Head of caudate nucleus (tissue), 42 donors: ENCODE data around the gene PHYKPL.
"Not testable (repeated sequence)": the region's sequence is repeated elsewhere in the genome, so short reads cannot be mapped to it uniquely, and the experiment has no call there.

Experiments used
- DNase-seq, 42 donors: peaks; one replicate each; pipeline versions ENCODE4 v3.0.0 to v3.0.0-alpha.2; 2020 to 2021; ENCODE audit warnings: mixed read lengths in 7 of 42
- intact Hi-C: fragments of 100-400 bp; cut with DNase I; formaldehyde crosslinking; loops from one replicate; pipeline ENCODE4 v1.15.0; 2022

Gene PHYKPL

DNA sequence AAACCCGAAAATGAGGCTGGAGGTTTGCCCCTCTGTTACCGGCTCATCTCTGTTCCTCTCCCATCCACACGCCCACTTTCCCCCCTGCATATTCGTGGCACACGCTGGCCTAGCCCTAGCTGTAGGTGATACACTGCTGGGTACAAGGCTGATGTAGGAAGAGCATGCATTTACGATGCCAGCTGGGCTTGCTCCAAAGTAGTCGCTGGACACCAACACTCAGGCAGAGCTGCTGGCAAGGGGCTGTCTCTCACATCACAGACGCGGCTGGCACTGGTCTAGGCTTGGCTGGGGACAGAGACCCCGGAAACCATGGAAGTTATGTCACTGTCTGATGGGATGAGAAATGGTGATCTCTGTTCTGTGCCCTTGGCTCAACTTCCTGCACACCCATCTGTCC, 9.8 kb upstream of the PHYKPL start:
- DNase-seq = no peak
- intact Hi-C loops = no loop called here

DNA sequence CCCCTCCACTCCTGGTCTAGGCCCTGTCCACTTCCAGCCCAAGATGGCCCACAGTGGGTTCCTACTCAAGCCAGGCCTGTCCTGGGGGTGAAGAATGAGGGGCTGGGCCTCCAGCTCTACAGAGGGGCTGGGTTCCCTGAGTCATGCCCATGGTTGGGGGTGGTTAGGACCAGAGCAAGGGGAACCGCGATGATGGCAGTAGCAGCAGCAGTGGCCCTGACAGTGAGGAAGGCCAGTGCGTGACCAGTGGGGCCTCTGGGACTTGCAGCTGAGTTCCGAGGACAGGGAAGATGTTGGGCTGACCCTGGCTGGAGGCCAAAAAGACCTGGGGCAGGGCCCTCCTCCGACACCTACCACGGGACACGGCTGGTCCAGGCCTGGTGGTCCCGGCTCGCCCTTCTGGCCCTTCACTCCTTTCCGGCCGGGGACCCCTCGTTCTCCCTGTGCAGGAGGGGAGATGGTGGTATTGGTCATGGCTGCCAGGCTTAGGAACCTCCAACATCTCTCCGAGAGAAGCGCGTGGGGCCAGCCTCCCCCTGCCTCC, 9.2 kb upstream of the PHYKPL start:
- peak in 9 of 42 donors; percentile 14 to 63 (median 34) for DNase-seq
- intact Hi-C loops = no loop called here

DNA sequence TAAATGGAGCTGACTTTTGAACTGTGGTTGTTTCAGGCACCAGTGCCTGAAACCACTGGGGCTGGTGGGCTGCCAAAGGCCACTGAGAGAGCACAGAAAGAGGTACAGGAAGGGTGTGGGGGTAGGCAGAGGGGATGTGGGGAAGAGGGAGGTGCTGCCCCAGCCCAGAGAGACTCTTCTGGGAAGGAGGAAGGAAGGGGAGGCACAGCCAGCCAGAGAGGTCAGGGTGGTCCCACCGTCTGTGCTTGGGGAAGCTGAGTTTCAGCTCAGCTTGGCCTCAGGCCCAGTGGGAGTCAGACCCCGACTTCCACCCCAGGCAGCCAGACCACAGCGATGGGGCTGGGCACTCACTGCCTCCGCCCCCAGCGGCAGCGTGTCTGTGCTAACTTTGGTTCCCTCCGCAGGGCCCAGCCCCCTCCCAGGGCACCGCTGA, 8.6 kb upstream of the PHYKPL start:
- intact Hi-C loops = no loop called here
- DNase-seq = peak in 36 of 42 donors; percentile 11 to 70 (median 45)

DNA sequence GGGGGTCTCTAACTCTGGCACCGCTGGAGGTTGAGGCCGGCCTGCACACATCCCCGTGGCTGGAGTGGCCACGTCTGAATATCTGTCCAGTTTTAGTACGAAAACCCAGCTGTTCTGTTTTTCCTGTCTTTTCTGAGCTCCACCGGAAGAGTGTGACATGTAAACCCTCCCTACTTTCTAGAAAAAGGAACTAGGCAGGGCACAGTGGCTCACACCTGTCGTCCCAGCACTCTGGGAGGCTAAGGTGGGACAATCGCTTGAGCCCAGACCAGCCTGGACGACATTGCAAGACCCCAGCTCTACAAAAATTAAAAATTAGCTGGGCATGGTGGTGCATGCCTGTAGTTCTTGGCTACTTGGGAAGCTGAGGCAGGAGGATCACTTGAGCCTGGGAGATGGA, 8.2 kb upstream of the PHYKPL start:
- intact Hi-C loops = no loop called here
- DNase-seq = no peak

DNA sequence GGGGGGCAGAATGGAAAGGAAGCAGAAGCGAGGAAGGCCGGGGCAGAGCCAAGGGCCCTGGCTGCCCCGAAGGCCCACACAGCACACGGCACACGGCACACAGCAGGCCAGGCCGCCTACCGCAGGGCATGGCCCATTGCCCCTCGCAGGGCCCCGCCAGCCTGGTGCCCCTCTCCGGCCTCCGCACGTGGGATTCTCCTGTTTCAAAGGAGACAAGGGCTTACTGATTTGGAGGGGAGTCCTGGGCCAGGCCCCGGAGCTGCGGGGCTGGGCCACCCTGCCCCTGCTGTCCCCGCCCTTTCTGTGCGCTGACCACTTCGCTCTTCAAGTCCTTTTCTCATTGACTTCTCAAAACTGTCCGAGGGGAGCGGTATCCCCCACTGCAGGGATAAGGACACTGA, 7.7 kb upstream of the PHYKPL start:
- intact Hi-C loops = no loop called here

DNA sequence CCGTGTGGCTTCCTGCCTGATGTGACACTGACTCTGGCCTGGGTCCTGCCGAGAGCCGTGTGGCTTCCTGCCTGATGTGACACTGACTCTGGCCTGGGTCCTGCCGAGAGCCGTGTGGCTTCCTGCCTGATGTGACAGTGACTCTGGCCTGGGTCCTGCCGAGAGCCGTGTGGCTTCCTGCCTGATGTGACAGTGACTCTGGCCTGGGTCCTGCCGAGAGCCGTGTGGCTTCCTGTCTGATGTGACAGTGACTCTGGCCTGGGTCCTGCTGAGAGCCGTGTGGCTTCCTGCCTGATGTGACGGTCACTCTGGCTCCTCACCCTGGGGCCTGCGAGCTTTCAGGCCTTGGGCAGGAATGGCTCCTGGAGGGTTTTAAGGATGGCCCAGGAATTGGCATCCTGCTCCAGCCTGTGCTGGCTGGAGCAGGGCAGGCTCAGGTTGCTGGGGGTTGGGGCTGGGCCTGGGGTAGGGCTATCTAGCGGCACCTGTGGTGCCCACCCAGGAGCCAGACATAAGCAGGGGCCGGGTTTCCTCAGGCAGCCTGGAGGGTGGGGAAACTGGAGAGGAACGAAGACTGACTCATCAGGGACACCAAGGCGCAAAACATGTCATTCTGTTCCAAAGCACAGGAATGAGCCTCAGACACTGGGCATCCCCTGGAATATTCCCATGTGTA, 7.2 kb upstream of the PHYKPL start:
- peak in 1 of 42 donors; percentile 27 for DNase-seq
- intact Hi-C loops = not testable (repeated sequence)

More for the DNA sequence above, 7.7 kb upstream of the PHYKPL start:
- no peak for DNase-seq

DNA sequence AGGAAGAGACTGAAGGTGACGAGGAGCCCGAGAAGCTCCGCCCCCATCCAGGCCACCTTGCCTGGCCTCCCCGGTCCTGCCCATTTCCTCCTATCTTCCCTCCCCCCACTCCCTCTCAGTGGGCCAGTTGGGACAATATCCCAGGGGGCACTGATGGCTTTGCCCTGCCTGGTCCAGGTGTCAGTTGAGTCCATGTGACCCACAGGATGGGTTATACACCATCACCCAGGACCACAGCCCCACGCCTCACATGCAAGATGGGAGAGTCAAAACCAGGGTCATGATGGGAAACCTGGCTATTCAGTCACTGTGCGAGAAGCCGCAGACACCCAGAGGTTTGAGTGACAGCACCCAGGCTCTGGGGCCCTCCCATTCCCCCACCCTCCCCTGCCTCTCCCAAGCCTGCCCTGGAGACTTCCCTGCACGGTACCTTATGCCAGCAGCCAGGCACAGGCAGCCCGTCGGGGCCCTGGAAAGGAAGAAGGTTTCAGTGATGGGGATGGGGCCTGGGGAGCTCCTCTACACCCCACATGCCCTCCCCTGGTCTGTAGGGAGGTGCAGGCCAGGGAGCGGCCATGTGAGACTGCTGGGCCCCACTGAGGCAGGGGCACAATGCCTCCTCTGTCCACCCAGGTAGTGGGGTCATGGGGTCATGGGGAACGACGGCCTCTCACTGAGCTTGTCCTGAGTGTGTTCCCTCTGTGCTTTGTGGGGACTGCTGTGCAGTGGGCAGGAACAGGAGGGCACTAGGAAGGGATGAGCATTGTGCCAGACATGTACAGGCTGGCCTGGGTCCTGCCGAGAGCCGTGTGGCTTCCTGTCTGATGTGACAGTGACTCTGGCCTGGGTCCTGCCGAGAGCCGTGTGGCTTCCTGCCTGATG, 6.3 kb upstream of the PHYKPL start:
- intact Hi-C loops = no loop called here
- DNase-seq = no peak

DNA sequence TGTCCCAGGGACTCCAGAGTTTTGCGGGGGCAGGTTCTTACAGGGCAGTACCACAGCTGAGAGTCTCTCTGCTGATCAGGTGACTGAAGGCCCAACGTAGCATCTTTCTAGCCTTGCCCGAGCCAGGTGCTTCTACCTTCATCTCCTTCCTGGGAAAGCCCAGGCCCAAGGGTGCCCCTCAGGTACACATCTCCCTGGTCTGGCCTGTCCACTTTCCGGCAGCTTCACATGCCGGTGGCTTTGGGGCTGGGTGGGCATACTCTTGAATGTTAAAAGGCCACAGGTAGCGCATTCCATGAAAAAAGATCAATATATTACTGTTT, 5.7 kb upstream of the PHYKPL start:
- DNase-seq = no peak
- intact Hi-C loops = no loop called here

DNA sequence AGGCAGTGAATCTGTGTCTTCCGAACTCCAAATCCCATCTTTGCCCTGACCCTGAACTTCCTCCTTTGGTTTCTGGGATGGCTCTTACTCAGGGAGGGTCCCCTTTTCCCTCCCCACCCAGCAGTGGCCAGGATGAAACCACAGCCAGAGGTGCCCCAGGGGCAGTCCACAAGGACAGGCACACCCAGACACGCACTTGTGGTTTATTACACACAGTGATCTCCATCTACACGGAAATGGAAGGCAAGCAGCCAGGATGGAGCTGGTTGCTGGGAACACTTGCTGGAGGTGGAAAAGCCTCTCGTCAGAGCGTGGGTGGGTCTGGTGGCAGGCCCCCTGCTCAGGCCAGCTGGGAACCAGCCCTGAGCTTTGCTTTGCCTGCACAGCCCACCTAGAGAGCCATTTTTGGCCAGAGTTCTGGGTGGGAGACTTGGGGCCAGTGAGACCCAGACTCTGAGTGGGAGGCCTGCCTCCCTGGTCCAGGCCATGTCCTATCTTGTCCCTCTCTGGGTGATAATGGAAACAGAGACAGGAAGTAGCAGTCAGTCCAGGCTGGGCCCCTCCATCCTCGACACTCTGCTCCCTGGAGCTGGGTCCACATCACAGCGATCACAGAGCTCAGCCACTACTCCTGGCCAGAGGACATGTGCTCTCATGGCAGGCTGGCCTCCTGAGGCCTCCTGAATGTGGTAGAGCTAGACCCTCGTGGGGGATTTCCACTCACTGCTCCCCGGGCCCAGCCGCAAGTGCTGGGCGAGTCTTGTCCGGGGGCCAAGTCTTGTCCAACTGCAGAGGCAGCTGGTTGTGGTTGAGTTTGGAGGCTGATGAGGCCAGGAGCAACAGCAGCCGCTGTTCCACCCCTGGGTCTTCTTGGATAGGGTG, 5.1 kb upstream of the PHYKPL start:
- intact Hi-C loops = no loop called here
- DNase-seq = no peak

DNA sequence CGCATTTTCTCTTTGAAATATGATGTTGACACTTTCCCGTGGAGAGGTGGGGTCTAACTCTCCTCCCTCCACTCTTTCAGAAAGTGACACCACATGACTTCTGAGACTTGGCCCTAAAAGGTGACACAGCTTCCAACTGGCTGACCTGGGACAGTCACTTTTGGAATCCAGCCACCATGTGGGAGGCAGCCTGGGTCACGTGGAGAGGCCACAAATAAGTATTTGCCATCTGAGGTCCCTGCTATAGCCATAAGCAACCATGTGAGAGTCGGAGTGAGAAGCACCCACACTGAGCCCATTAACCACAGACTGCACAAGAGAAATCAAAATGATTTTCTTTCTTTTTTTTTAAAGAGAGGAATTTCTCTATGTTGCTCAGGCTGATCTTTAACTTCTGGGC, 4.1 kb upstream of the PHYKPL start:
- DNase-seq = peak in 2 of 42 donors; percentile 26 to 42
- intact Hi-C loops = no loop called here

DNA sequence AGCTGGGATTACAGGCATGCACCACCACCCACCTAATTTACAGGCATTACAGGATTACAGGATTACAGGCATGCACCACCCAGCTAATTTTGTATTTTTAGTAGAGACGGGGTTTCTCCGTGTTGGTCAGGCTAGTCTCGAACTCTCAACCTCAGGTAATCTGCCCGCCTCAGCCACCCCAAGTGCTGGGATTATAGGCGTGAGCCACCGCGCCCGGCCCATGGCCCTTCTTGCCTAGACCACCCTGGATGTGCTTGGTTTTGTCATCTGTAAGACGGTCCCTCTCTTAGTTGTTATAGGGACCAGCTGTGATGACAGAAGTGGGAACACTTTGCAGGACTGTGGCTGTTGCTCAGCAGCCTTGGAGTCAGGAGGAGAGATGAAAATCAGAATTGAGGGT, 3.5 kb upstream of the PHYKPL start:
- no peak for DNase-seq

DNA sequence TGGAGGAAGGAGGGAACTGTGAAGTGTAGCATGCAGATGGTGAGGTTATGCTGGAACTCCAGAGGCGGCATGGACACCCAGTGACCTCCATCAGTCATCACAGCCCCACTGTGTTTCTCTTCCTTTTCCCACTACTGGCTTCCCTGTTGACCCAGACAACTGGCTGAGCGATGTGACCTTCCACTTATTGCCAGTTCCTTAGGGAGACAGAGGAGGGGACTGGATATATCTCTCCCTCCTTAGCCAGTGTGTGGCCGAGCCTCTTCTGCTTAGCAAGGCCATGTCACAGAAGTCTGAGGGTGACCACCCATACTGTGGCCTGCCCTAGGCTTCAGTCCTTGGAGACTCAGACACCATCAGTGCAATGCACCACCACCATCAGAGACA, 3.0 kb upstream of the PHYKPL start:
- intact Hi-C loops = no loop called here
- no peak for DNase-seq

More for the DNA sequence above, 3.5 kb upstream of the PHYKPL start:
- intact Hi-C loops = no loop called here

DNA sequence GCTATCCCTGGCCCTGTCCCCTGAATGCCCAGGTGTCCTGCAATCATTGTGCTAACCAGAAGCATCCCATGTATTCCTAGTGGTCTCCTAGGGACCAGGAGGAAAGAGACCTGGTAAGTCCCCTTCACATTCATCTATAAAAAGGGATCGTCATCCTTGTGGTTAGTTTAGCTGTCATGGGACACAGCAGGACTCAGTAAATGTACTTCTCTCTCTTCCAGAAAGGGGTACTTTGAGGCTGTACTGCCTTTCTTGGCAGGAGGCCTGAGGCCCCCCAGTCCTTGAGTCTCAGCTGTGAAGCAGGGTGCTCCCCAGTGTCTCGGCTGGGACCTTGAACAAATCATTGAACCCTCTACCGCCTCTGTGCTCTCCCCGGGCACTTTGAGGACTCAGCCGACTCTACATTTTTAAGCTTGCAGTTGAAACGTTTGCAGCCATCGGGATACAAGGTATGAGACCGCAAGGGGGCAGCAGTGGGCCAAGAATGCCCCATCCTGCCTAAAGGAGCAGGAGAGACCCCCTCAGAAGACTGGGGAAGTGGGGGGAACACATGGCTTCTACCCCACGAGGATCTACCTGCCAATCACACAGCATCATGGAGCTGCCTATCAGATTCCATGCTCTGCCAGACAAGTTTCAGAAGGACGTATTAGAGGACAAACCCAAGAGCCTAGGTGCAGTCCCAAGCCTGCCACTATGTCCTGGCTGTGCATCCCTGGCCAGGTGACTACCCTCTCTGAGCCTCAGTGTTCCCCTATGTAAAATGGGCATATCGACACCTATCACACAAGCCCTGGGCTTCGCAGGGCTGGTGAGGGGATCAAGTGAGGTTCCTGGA, 2.4 kb upstream of the PHYKPL start:
- intact Hi-C loops = no loop called here
- peak; percentile 68 to 90 (median 81) for DNase-seq

DNA sequence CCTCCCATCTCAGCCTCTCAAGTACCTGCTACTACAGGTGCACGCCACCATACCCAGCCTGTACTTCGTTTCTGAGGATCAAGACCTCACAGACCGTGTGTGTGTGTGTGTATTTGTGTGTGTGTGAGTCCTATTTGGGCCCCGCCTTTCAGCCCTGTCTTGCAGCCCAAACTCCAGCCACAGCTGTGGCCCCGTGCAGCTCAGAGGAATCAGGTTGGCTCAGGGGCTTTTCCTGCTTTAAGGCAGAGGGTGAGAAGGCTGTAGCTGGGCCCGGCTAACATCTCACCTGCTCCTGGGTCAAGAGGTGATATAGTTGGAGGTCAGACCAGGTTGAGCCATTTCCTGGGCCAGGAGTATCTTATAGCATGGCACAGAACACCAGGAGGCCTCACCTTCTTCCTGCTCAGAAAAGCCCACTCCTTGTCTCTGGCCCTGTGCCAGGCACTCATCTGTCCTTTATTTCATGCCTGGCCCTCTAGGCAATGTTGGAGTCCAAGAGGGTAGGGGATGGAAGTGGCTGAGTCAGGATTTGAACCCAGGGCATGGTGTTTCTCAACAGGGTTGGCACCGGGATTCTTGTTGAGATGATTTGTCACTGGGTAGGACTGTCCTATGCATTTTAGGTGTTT, 1.6 kb upstream of the PHYKPL start:
- intact Hi-C loops = no loop called here
- no peak for DNase-seq

DNA sequence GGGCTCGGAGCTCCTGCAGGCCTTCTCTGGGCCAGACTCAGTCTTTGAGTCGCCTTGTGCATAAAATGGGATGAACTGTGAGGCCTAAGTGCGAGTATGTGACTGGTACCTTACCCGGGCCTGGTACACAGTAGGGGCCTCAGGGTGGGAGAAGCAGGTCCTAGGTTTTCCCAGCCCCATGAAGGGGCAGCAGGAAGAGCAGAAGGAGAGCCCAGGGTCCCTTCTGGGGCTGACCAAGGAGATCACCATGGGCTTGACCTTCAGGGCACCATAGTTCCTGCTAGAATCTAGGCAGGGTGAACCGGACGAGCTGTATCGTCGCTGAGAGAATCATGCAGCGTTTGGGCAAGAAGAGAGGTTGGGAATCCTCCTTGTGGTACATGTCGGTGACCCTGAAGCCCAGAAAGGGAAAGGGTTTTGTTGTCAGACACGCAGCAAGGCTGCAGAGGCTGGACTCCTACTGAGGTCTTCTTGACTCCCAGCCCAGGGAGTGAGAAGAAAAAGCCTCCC, 373 bp upstream of the PHYKPL start:
- DNase-seq = no peak
- intact Hi-C loops = no loop called here

DNA sequence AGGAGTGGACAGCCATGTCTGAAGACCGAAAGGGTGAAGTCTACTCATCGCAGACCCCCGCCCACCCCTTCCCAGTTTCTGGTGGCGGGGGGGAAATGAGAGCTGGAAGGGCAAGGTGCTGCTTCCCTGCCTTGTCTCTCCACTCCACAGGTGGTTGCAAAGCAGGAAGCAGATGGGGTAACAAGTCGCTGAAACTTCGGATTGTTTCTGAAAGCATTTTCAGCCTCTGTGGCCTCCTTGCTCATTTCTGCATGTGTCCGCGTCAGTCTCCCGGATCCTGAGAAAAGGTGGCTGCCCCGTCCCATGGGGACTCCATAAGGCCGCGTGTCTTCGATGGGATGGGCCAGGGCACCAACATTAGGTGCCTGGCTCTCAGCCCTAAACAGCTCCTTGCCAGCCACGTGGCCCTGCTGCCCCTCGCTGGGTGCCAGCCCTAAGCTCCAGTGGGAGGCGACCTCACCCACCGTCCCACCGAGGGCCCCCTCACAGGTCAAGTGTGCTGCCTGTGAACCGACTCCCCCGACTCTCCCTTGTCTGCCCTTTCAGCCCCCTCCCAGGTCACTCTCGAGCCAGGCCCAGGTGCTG, 971 bp downstream of the PHYKPL start:
- no peak for DNase-seq

DNA sequence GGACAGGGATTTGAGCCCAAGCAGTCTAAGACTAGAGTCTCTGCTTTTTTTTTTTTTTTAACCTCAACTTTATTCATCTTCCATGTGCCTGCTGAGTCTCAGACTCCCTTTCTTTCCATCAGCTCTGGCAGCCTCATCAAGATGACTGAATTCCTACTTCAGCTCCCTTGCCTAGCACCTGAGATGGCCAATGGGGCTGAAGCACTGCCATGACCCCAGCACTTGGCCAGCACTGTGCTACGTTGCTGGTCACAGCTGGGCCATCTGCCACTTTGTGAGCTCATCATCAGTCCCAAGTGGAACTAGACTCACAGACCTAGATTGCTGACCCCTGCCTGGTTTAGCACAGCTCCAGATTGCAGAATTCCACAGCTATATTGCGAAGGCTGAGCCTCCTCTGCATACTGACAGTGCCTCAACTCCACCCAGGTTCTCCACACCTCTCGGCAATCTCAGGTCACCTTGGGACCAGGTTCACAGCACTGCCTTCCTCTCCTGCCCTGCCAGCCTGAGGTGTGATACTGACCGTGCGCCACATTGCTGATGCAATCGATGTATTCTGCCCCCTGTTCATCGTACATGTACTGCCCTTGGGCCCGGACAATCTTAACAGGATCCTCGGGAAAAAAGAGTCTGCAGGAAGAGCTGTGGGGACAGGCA, 1.6 kb downstream of the PHYKPL start:
- DNase-seq = peak in 14 of 42 donors; percentile 21 to 62 (median 50)
- intact Hi-C loops = no loop called here

More for the DNA sequence above, 971 bp downstream of the PHYKPL start:
- intact Hi-C loops = no loop called here
